ACHN (cell line): Measurements from ENCODE around the gene FAM184A.

Experiments used
- DNase-seq: peaks from one replicate; pipeline ENCODE4 v3.0.0-alpha.2; 2015
- in situ Hi-C: cut with HindIII; loops from 2 replicates; pipeline ENCODE4 v1.10.0; 2017; ENCODE audit warnings: low sequenced_read_pairs, low pct_ligation_motif_present, low pct_unique_long_range_greater_than_20kb

Gene FAM184A

DNA sequence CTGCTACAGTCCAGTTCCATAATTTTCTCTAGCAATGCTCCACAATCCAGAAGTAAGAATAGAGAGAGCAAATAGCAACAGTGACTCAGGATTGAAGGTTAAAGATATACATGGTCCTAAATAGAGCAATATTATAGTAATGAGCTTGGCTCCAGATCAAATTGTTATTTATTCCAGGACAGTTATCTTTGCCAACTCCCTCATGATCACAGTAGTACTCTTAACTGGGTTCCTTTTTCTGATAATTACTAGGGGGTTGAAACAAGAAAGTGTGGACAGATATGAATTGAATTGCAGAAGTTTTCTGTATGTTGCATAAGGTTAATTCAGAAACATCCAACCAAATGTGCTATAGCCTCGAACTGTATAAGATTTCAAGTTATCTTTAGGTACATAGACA is 11.9 kb downstream of the FAM184A start:
- no peak for DNase-seq
- in situ Hi-C loops, result no loop called here

DNA sequence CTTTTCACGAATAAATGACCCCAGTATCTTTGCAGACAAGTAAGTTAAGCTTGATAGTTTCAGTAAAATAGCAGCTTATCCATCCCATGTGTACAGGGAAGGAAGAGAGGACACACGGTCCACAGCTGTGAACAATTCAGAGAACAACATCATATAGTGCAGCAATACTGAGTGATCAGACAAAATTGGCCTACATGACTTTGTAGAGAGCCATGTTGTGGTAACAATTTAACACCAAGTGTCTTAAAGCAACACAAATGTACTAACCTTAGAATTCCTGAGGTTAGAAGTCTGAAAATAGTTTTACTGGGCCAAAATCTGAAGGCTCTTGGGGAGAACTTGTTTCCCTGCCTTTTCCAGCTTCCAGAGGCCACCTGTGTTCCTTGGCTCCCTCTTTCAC is 12.5 kb downstream of the FAM184A start:
- in situ Hi-C loops, result no loop called here
- no peak for DNase-seq

DNA sequence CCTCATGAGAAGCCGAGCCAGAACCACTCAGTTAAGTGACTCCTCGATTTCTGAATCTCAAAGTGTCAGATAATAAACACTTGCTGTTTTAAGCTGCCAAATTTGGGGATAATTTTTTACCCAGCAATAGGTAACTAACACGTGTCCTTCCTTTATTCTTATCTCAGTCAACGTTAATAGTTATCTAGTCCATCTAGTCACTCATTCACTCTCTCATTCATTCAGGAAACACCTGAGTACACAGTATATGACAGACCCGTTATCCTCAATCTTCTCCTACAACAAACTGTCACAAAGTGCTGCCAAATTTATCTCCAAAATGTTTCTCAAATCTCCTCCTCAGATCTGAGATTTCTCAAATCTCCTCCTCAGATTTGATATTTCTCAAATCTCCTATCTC is 13.1 kb downstream of the FAM184A start:
- in situ Hi-C loops, result no loop called here
- no peak for DNase-seq

DNA sequence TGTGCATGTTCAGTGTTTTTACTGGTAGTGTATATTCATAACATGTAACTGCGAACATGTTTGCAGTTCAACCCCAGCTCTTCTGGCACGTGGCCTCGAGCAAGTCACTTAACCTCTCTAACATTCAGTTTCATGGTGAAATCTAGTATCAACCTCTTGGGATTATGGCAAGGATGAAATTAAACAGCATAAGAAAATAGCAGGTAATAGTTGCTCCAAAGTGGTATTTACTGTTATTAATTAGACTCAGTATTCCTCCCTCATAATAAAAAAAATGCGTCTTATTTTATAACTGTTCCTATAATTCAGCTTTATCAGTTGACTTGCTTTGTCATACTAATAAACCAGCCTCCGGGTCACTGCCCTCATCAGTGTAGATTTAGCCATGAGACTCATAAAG is 15.0 kb downstream of the FAM184A start:
- in situ Hi-C loops, result no loop called here
- DNase-seq, result no peak

DNA sequence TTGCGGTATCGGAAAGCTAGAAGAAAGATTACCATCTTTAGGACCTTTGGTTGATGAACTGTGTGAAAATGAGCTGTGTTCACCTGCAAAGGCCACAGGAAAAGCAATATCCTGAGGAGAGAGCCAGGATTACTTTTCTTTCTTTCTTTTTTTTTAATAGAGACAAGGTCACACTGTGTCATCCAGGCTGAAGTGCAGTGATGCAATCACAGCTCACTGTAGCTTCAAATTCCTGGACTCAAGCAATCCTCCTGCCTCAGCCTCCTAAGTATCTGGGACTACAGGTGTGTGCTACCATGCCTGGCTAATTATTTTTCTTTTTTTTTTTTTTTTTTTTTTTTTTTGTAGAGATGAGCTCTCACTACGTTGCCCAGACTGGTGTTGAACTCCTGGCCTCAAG is 17.2 kb downstream of the FAM184A start:
- DNase-seq, result no peak
- in situ Hi-C loops, result no loop called here

DNA sequence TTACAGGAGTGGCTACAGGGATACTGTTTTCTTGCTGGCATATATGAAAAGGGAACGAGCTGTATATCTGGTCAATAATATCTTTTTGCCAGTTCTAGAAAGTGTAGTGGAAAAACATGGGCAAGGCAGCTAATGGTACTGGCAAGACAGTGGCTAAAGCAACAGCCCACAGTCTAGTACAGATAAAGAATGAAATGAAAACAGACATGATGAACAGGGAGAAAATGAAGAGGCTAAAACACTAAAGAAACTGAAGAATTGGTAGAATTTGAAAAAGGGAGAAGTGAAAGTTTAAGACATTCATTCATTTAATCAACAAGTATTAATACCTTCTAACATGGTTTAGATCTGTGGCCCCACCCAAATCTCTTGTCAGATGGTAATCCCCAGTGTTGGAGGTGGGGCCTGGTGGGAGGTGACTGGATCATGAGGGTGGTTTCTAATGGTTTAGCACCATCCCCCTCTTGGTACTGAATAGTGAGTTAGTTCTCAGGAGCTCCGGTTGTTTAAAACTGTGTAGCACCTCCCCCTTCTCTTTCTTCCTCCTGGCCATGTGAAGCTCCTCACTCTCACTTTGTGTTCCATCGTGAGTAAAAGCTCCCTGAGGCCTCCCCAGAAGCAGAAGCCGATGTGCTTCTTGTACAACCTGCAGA is 18.1 kb downstream of the FAM184A start:
- in situ Hi-C loops, result no loop called here
- DNase-seq, result no peak

DNA sequence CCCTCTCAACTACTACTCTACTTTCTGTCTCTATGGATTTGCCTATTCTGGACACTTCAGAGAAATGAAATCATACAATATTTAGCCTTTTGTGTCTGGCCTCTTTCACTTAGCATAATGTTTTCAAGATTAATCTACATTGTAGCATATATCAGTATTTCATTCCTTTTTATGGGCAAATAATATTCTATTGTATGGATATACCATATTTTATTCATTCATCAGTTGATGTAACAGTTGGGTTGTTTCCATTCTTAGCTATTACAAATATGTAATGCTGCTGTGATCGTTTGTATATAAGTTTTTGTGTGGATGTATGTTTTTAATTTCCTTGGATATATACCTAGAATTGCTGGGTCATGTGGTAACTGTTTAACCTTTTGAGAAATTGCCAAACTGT is 23.4 kb downstream of the FAM184A start:
- DNase-seq, result no peak
- in situ Hi-C loops, result no loop called here

DNA sequence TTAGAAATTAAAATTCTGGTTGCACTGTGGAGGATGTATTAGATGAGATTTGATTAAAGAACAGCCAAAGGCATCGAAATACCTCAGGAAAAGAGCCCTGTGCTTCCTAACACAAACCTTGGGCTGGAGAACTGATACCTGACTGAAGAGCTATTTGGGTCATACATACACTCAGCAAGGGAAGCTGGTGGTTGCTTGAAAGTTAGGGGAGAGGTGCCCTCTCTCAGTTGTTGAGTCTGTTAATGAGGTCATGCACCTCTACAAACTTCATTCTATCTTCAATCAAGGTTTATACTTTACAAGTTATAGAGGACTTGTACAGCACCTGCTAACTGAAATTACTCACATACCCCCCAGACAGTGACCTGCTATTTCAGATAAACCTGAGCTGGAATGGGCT is 25.5 kb downstream of the FAM184A start:
- no peak for DNase-seq
- in situ Hi-C loops, result no loop called here

DNA sequence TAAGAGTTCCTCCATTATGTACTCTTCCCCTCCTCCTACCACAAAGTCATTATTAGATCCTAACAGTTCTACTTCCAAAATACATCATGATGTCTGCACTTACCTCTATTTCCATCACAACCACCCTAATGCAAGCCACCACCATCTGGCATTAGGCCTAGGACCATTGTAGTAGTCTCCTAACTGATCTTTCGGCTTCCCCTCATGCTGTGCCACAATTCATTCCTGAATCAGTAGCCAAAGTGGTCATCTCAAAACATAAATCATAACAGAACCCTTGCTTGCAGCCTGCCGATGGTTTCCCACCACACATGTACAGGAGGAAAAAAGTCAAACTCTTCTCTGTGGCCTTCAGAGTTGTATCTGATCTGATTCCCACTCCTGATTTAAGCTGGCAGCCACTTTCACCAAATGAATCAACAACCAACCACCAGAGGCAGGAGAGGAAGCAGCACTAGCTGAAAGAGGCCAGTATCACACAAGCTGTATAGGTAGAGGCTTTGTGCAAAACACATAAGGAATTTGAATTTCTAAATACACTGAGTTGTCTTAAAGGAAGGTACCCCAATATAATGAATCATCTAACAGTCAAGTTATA is 26.1 kb downstream of the FAM184A start:
- in situ Hi-C loops, result no loop called here
- no peak for DNase-seq

DNA sequence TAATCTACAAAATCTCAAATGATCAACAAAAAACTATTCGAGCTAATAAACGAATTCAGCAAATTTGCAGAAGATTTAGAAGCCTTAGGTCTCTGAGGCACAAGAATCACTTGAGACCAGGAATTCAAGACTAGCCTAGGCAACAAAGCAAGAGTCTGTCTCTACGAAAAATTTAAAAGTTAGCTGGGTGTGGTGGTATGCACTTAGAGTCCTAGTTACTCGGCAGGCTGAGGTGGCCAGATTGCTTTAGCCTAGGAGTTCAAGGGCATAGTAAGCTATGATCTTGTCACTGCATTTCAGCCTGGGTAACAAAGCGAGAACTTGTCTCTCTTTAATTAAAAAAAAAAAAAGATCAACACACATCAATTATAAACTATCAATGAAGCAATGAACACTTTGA is 34.2 kb downstream of the FAM184A start:
- in situ Hi-C loops, result no loop called here
- DNase-seq, result no peak

DNA sequence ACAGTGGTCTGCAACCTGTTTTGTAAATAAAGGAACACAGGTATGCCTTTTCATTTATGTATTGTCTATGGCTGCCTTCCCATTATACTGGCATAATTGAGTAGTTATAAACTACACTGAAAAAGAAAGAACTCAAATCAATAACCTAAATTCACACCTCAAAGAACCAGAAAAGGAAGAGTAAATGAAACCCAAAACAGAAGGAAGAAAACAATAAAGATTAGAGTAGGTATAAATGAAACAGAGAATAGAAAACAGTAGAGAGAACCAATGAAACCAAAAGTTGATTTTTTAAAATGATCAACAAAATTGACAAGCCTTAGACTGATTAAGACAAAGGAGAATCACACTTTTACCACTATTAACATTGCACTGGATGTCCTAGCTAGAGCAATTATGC is 34.7 kb downstream of the FAM184A start:
- DNase-seq, result no peak
- in situ Hi-C loops, result no loop called here

DNA sequence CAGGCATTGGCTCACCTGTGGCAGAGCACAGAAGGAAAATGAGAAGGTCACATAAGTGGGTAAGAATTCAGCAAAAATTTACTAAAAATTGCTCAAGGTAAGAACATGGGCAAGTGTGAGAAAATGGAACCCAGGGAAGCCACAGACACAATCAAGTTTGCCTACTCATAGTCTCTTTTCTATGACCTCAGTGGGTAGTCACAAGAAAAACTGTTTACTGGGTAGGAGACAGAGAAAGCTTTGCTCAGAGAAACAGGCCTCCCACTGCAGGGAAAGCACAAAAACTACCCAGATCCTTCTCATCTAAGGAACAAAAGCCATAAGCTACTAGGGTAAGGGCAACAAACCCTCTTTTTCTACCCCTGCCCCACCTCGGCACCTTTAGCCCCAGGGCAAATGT is 35.2 kb downstream of the FAM184A start:
- DNase-seq, result no peak
- in situ Hi-C loops, result no loop called here

DNA sequence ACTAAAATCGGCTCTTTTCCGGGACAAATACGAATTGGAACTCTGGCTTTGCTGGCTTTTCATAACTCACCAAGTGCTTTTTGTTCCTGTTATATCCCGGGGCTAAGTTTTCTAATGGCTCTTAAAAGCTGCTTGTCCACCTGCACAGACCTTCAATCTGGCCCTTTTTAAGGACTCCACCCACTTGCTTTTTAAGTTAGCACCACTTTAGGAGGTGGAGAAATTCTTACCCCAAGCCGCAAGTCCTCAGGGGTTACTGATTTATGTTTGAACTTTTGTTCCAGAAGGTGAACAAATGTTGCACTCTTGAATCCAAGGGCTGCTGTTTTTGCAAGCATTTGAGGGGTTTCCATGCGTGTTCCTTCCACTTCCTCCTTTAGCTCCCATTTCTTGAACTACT is 37.8 kb downstream of the FAM184A start:
- in situ Hi-C loops, result no loop called here
- no peak for DNase-seq

DNA sequence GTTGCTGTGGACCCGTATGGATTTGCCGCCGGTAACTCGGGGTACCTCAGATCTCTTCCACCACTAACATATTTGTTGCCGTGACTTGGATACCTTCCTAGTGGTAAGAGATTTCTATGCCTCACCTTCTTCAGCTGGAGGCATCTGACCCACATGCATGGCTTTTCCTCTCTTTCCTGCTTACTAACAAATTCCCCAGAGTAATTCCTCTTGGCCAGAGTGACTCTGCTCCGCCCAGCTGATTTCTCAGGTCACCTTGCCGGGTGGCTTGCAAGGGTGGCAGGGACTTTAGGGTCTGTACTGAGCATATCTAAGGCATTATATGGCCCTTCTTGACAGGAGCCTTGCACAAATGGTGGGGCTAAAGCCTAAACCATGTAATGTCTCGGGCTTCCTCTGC is 38.2 kb downstream of the FAM184A start:
- DNase-seq, result no peak
- in situ Hi-C loops, result no loop called here

DNA sequence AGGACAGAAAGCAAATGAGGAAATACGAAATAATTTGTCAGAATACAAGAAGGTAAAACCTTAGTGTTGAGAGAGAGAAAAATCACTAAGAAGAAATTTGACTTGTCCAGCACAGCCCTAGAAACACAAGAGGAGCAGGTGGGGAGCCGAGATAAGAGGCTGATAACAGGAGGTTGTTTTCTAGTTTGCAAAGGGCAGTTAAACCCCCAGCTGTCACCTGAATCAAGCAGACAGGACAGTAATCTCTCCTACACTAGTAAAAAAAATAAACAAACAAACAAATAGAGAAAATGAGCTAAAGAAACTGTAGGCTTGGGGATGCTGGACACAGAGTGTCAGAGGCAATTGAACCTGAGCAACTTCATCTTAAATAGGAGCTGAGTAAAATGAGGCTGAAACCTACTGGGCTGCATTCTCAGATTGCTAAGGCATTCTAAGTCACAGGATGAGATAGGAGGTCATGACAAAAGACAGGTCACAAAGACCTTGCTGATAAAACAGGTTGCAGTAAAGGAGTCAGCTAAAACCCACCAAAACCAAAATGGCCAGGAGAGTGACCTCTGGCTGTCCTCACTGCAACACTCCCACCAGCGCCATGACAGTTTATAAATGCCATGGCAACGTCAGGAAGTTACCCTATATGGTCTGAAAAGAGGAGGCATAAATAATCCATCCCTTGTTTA is 40.4 kb downstream of the FAM184A start:
- DNase-seq, result no peak
- in situ Hi-C loops, result no loop called here

DNA sequence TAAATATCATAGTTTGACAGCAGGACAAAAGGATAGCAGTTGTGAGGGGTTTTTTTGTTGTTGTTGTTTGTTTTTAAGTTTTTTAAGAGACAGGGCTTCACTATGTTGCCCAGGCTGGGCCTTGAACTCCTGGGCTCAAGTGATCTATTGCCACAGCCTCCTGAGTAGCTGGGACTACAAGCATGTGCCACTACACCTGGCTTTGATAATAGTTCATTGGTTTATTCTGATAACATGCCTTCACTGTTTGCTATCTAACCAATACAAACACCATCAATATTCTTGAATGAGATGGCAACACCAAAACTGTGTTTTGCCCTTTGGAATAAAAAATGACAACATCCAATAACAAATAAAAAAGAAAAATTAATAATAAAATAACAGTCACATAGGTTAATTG is 41.2 kb downstream of the FAM184A start:
- in situ Hi-C loops, result no loop called here
- no peak for DNase-seq

DNA sequence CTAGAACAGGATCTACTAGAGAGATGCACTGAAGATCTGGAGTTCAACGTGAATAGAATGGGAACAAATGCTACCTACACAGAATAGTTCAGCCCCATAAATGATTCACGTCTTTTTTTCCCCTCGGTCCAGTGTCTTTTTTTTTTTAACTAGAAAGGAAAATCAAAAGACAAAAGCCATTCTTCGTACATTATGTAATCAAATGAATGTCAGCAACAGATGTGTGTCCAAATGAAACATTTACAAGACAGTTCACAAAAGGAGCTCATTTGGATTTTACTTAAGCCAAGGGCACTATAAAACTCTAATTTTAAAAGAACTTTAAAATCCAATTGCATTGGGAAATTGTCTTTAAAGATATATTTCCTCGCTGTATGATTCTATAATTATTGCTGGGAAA is 42.4 kb downstream of the FAM184A start:
- in situ Hi-C loops, result no loop called here
- DNase-seq, result no peak

DNA sequence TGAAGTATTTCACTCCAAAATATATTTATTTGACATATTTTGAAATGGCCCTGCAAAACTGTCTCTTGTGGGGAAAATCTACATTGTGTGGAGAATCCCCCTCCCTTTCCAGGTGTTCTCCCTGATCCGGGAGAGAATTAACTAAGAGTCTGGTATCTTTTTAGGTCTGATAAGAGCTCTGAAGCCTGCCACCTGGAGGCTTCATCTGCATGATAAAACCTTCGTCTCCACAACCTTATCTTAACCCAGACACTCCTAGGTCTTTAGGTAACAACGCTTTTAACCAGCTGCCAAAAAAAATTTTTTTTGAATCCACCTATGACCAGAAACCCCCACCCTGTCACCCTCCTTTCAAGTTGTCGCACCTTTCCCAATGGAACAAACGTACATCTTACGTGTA is 43.0 kb downstream of the FAM184A start:
- in situ Hi-C loops, result no loop called here

DNA sequence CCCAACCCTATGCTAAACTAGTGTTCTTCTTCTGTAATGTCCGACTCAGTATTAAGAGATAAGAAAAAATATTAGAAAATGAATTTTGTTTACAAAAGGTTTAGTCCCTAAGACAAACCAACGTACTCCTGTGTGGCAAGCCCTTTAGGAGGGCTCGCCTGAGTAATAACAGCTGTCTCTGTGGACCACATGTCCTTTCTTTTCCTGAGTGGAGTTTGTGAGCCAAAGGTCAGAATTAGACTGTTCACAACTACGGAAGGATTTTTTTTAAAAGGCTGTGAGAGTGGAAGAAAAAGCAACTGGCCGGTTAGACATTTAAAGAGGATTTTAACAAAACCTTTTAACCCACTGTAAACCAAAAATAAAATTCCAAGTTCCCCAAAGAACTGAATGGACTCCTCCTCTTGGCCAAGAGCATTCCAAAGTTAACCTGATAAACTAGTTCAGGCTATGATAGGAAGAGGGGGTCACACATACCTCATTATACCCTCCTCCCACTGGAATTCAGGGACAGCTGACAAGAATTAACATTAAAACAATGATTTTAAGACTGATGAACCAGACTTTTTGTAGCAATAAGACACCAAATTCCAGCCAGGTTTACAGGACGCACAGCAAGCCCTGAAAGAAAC is 43.5 kb downstream of the FAM184A start:
- DNase-seq, result no peak

More for the DNA sequence above, 43.0 kb downstream of the FAM184A start:
- no peak for DNase-seq

DNA sequence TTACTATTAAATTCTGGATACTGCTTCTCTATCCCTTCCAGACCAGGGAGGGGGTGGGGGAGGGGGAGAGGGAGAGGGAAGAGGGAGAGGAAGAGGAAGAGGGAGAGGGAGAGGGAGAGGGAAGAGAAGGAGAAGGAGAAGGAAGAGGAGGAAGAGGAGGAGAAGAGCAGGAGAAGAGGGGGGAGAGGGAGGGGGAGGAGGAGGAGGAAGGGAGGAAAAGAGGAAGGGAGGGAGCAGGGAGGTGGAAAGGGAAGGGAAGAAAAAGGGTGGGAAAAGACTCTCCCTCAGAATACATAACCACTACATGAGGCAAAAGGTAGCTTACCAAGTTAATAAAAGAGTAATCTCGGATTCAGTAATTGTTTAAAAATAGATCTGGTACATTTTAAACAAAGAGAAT is 46.0 kb downstream of the FAM184A start:
- in situ Hi-C loops, result no loop called here
- DNase-seq, result no peak

More for the DNA sequence above, 43.5 kb downstream of the FAM184A start:
- in situ Hi-C loops, result no loop called here
